ENCODE measurements around the gene XRCC5.

DNA sequence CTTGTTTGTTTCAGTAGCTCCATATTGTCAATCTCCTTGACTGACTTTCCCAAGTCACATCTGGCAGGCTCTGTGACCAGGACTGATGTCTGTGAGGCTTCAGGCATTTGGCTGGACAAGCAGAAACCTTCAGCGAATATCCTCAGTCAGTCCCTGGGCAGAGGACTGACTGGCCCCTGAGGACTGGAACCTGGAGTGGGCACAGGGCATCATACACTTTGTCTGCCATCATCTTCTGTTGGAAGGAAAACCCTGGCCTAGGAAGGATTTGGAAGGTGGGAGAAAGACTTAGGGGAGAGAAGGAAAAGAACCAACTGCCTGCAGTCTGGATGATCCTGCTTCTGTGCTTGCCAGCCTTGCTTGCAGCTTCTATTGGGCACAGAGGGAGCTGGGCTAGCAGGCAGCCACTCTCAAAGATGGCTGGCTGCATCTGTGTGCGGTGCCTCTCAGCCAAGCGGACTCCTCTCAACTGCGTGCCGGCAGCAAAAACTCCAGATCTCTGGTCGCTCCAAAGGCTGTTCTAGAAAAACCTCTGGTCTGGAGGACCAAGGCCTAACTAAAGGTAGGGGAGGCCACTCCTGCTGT is 136.3 kb downstream of the XRCC5 start:
- TF ChIP-seq POLR2AphosphoS5 (IDR thresholded peaks at IDR 0.05), result no peak
- TF ChIP-seq, protein P1, sequence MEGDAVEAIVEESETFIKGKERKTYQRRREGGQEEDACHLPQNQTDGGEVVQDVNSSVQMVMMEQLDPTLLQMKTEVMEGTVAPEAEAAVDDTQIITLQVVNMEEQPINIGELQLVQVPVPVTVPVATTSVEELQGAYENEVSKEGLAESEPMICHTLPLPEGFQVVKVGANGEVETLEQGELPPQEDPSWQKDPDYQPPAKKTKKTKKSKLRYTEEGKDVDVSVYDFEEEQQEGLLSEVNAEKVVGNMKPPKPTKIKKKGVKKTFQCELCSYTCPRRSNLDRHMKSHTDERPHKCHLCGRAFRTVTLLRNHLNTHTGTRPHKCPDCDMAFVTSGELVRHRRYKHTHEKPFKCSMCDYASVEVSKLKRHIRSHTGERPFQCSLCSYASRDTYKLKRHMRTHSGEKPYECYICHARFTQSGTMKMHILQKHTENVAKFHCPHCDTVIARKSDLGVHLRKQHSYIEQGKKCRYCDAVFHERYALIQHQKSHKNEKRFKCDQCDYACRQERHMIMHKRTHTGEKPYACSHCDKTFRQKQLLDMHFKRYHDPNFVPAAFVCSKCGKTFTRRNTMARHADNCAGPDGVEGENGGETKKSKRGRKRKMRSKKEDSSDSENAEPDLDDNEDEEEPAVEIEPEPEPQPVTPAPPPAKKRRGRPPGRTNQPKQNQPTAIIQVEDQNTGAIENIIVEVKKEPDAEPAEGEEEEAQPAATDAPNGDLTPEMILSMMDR (IDR thresholded peaks at IDR 0.05 in 8 of 11, conservative IDR thresholded peaks at IDR 0.05 in 3 of 11), result no peak
